Kidney (tissue), 14 donors: Measurements from ENCODE around the gene SBF1. TPM values are rescaled to one million over a fixed set of nuclear protein-coding genes. Genes with fewer than 3 reads are reported as not detected.

ENCODE experiments used
- DNase-seq, 5 donors: peaks; one replicate each; pipeline ENCODE4 v3.0.0-alpha.2; 2013 to 2020
- FAIRE-seq: peaks from 2 replicates; lab custom pipeline; 2012; peaks lifted over from hg19 to GRCh38; lab: Jason Lieb, UNC
- H3K27ac ChIP-seq, 2 donors: one replicate each; pipeline ENCODE4 v1.7.0; 2013; ENCODE audit warnings: low read depth in 2 of 2, low read length in 2 of 2, inconsistent platforms in 1 of 2
- H3K27me3 ChIP-seq: one replicate; pipeline ENCODE4 v1.7.1; 2013; ENCODE audit warnings: low read length, inconsistent platforms; ENCODE audit not compliant: control insufficient read depth, insufficient read depth
- H3K36me3 ChIP-seq, 3 donors: one replicate each; pipeline versions ENCODE4 v1.7.0 to v1.7.1; 2013; ENCODE audit warnings: low read length in 3 of 3, control low read depth in 1 of 3, inconsistent platforms in 1 of 3; ENCODE audit not compliant: insufficient read depth in 3 of 3, control insufficient read depth in 2 of 3
- H3K4me1 ChIP-seq, 3 donors: one replicate each; pipeline versions ENCODE4 v1.7.0 to v1.7.1; 2013; ENCODE audit warnings: low read length in 3 of 3, inconsistent platforms in 1 of 3, low read depth in 1 of 3; ENCODE audit not compliant: control insufficient read depth in 2 of 3, insufficient read depth in 2 of 3
- H3K4me3 ChIP-seq, 3 donors: one replicate each; pipeline versions ENCODE4 v1.7.0 to v1.8.1; 2013; ENCODE audit warnings: low read length in 3 of 3, control low read depth in 1 of 3, inconsistent platforms in 1 of 3
- H3K9ac ChIP-seq, 3 donors: one replicate each; pipeline versions ENCODE4 v1.7.0 to v1.7.1; 2013; ENCODE audit warnings: low read length in 3 of 3, control low read depth in 1 of 3, inconsistent platforms in 1 of 3
- H3K9me3 ChIP-seq, 3 donors: one replicate each; pipeline versions ENCODE4 v1.7.0 to v1.7.1; 2013; ENCODE audit warnings: low read length in 3 of 3, control low read depth in 1 of 3, inconsistent platforms in 1 of 3; ENCODE audit not compliant: control insufficient read depth in 2 of 3, insufficient read depth in 1 of 3
- CTCF ChIP-seq: IDR thresholded peaks from 3 replicates; pipeline ENCODE4 v1.5.1; 2012; ENCODE audit warnings: mild to moderate bottlenecking, moderate library complexity, borderline replicate concordance; ENCODE audit not compliant: insufficient read depth; ENCODE audit errors: extremely low read depth
- intact Hi-C: fragments of 100-400 bp; cut with DNase I; formaldehyde crosslinking; loops from one replicate; pipeline ENCODE4 v1.11.1; 2022
- polyA plus RNA-seq: library from polyadenylated mRNA; stranded (reverse); fragments of 350-450 nt; fragmentation: Illumina TruSeq; extraction: RNeasy Lipid Tissue Mini Kit (QIAGEN cat#74804); gene quantifications from one replicate; pipeline ENCODE4 v1.2.3, GENCODE V29; 2014; ENCODE audit warnings: low read depth, low replicate concordance; ENCODE audit not compliant: insufficient read depth
- total RNA-seq: library from RNA; stranded (reverse); fragmentation: NEBNext Ultra II Directional; extraction: Animal tissue kit (Norgen Biotek cat#: 25700); gene quantifications from one replicate; pipeline ENCODE4 v1.2.1, GENCODE V29; 2021
- donor health status: control.
- donor health status: control.
- donor health status: control.
- donor health status: control.
- donor health status: control.
- donor health status: DM: yes; HTN: yes; CAD: no.
- donor health status: Normal renal cell carcinoma (clear cell type).

The SBF1 gene
- total and polyA plus RNA-seq, 2 donors from 2014 or later = 18.1 to 73.9 TPM

- FAIRE-seq (no peak), DNase-seq (no peak)
- Histone ChIP-seq H3K9ac (no peak overlapping the region), H3K4me1 (peaks cover 2 to 8% (median 7%) of the 10 kb centered on the region in 3 donors), H3K27ac (no peak overlapping the region), H3K9me3 (no peaks in the 10 kb centered on the region), H3K36me3 (peaks cover 0 to 9% (median 8%) of the 10 kb centered on the region in 3 donors), H3K4me3 (no peak overlapping the region), H3K27me3 (no peaks in the 10 kb centered on the region)
- intact Hi-C loops = no loop called here
- TF ChIP-seq CTCF = no peak
Observed at GRCh38 chr22:50513175-50513574, 38.3 kb upstream of the SBF1 start.

GRCh38 chr22:50508897-50509296, 34.1 kb upstream of the SBF1 start:
- Histone ChIP-seq H3K36me3 (peaks cover 0 to 10% (median 0%) of the 10 kb centered on the region in 3 donors), H3K9me3 (no peaks in the 10 kb centered on the region), H3K9ac (peak overlapping the region in 2 of 3 donors; percentile 20 to 67), H3K27me3 (no peaks in the 10 kb centered on the region), H3K4me3 (peak overlapping the region; percentile 50 to 66 (median 52)), H3K4me1 (peaks cover 2 to 13% (median 13%) of the 10 kb centered on the region in 3 donors), H3K27ac (peak overlapping the region in 1 of 2 donors; percentile 41)
- intact Hi-C loops = no loop called here
- no peak for FAIRE-seq
- TF ChIP-seq CTCF = no peak
- no peak for DNase-seq

GRCh38 chr22:50507991-50508884, 33.4 kb upstream of the SBF1 start, which contains the start of gene NCAPH2:
NCAPH2 (plus strand) TSS chr22:50508224; CDS start chr22:50508338, 114 bp downstream.
- H3K36me3 ChIP-seq = peaks cover 0 to 10% (median 0%) of the 10 kb centered on the region in 3 donors
- DNase-seq (peak; percentile 98 to 99 (median 99)), FAIRE-seq (no peak)
- peaks cover 2 to 13% (median 13%) of the 10 kb centered on the region in 3 donors for H3K4me1 ChIP-seq
- H3K4me3 ChIP-seq = peak within 1 kb of the TSS; percentile 73 to 83 (median 78)
- no peak for TF ChIP-seq CTCF
- H3K9ac ChIP-seq = peak within 1 kb of the TSS; percentile 62 to 74 (median 66)
- peak within 1 kb of the TSS; percentile 88 to 91 for H3K27ac ChIP-seq
- intact Hi-C loops = no loop called here
- H3K27me3 ChIP-seq = no peaks in the 10 kb centered on the region
- H3K9me3 ChIP-seq = no peaks in the 10 kb centered on the region
